AG09309 (cell line): ENCODE results near the gene ADGRF4.

Source experiments
- DNase-seq: peaks from one replicate; pipeline ENCODE4 v3.0.0-alpha.2; 2010; ENCODE audit warnings: low read depth
- H3K4me3 ChIP-seq: 2 replicates; pipeline ENCODE4 v1.5.1; 2011; ENCODE audit warnings: mild to moderate bottlenecking, low read depth, low read length, moderate library complexity; ENCODE audit not compliant: control insufficient read depth
- CTCF ChIP-seq: IDR thresholded peaks from 2 replicates; pipeline ENCODE4 v1.5.1; 2011; ENCODE audit warnings: mild to moderate bottlenecking, low read depth, low read length, inconsistent platforms; ENCODE audit not compliant: insufficient read depth, control insufficient read depth; ENCODE audit errors: missing control alignments

Gene ADGRF4

GRCh38 chr6:47724300-47724699, 25.9 kb downstream of the ADGRF4 start:
- H3K4me3 ChIP-seq = no peak overlapping the region
- TF ChIP-seq CTCF = no peak
- DNase-seq = peak; percentile 14

DNA sequence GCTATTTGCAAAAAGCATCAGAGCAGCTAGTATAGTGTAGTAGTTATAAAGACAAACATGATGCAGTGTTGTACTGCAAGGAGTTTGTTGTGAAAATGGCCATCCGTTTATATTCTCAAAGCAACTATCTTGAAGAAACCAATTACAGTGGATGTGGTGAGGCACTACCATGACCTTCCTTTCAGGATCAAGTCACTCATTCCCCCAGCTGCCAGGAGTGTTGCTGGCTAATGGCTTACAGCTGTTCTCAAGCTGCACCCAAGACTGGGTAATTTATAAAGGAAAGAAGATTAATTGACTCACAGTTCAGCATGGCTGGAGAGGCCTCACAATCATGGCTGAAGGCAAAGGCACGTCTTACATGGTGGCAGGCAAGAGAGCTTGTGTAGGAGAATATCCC, 29.0 kb downstream of the ADGRF4 start:
- H3K4me3 ChIP-seq = no peak overlapping the region
- TF ChIP-seq CTCF = no peak
- DNase-seq = no peak

GRCh38 chr6:47729019-47729418, 30.6 kb downstream of the ADGRF4 start:
- no peak for DNase-seq
- H3K4me3 ChIP-seq = no peak overlapping the region
- TF ChIP-seq CTCF = no peak

DNA sequence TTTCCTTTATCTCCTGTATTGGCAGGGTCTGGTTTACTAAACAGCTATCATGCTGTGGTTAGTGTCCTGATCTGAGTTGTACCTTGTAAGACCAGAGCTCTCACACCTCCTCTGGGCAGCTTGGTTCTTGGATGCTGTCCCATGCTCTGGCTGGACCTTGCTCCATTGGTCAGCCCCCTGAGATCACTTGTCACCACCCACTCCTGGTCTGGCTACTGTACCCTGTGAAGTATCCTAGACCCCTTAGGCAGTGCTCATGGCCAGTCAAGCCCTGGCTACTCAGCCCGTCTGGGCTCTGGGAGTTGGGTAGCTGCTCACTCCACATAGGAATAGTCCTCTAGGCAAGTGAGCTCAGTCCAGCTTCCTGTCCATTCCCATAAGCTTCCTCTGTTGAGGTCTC, 31.1 kb downstream of the ADGRF4 start:
- no peak for TF ChIP-seq CTCF
- H3K4me3 ChIP-seq = no peak overlapping the region
- no peak for DNase-seq

GRCh38 chr6:47733879-47734558, 35.6 kb downstream of the ADGRF4 start:
- no peak overlapping the region for H3K4me3 ChIP-seq
- TF ChIP-seq CTCF = peak; percentile 24
- no peak for DNase-seq

GRCh38 chr6:47734831-47735481, 36.6 kb downstream of the ADGRF4 start:
- no peak overlapping the region for H3K4me3 ChIP-seq
- TF ChIP-seq CTCF = no peak
- DNase-seq = no peak
